Upper lobe of left lung (tissue), 6 donors: ENCODE measurements around the gene CD302. TPM values are rescaled to one million over a fixed set of nuclear protein-coding genes. Genes with fewer than 3 reads are reported as not detected.

Experiments
- ATAC-seq, 2 donors: fragments of 200-7000 bp; cut with Tn5 transposase; one replicate each; pipeline ENCODE4 v1.9.1; 2022; ENCODE audit warnings: mild to moderate bottlenecking in 2 of 2, moderate library complexity in 2 of 2; ENCODE audit not compliant: low FRiP score in 2 of 2
- DNase-seq, 2 donors: peaks; one replicate each; pipeline ENCODE4 v3.0.0-alpha.2; 2019 to 2020
- H3K27ac ChIP-seq, 4 donors: fragments of 200-600 bp; sonication (generic); one replicate each; pipeline ENCODE4 v1.5.1; 2016 to 2019
- H3K27me3 ChIP-seq, 4 donors: fragments of 200-600 bp; sonication (generic); one replicate each; pipeline ENCODE4 v1.5.1; 2017 to 2019
- H3K36me3 ChIP-seq, 4 donors: fragments of 200-600 bp; sonication (generic); one replicate each; pipeline ENCODE4 v1.5.1; 2016 to 2019
- H3K4me1 ChIP-seq, 4 donors: fragments of 200-600 bp; sonication (generic); one replicate each; pipeline ENCODE4 v1.5.1; 2018 to 2019
- H3K4me3 ChIP-seq, 4 donors: fragments of 200-600 bp; sonication (generic); one replicate each; pipeline ENCODE4 v1.5.1; 2017 to 2019; ENCODE audit warnings: mild to moderate bottlenecking in 2 of 4, moderate library complexity in 1 of 4
- H3K9me3 ChIP-seq, 4 donors: fragments of 200-600 bp; sonication (generic); one replicate each; pipeline ENCODE4 v1.5.1; 2018 to 2019
- EP300 ChIP-seq, 4 donors: sonication (generic); formaldehyde crosslinking; IDR thresholded peaks; one replicate each; pipeline ENCODE4 v1.5.1; 2017; ENCODE audit warnings: antibody characterized with exemption in 4 of 4, control low read depth in 2 of 4
- POLR2A ChIP-seq, 4 donors: fragments of 450-650 bp; IDR thresholded peaks; one replicate each; pipeline ENCODE4 v1.5.1; 2016 to 2017; ENCODE audit warnings: antibody characterized with exemption in 4 of 4, mild to moderate bottlenecking in 2 of 4
- POLR2AphosphoS5 ChIP-seq, 2 donors: sonication (generic); formaldehyde crosslinking; IDR thresholded peaks; one replicate each; pipeline ENCODE4 v1.5.1; 2017; ENCODE audit warnings: antibody characterized with exemption in 2 of 2
- WGBS, 2 donors: methylation state at CpG; one replicate each; pipeline ENCODE4 v1.1.5; 2017 to 2018; 5-methylcytosine and 5-hydroxymethylcytosine counted together
- total RNA-seq, 6 donors: library from RNA; depleted of rRNA in 4 of 6; stranded (reverse); fragments of >200 nt in 4 of 6; gene quantifications; one replicate each; pipeline versions ENCODE4 v1.1.0 to v1.2.1, GENCODE V29; 2016 to 2021
- TF ChIP-seq, protein P1 (sequence below), 6 experiments: fragments of 450-650 bp in 4 of 6; fragments of 200-600 bp in 2 of 6; sonication (generic) in 2 of 6; IDR thresholded peaks; one replicate each; pipeline ENCODE4 v1.5.1; 2016 to 2019; ENCODE audit warnings: antibody characterized with exemption in 6 of 6
- donor health status: DM: no; HTN: no; CAD: no; lungs with moderate emphysema.
- donor health status: DM: no; HTN: yes; CAD: no; lungs with severe emphysema.

The CD302 gene
- total RNA-seq, 6 donors from 2014 or later = 36.7 to 142 (median 83.0) TPM

- no peak overlapping the region for H3K4me3 ChIP-seq
- H3K9me3 ChIP-seq = no peaks in the 10 kb centered on the region
- H3K36me3 ChIP-seq = peaks cover 5 to 42% (median 21%) of the 10 kb centered on the region in 4 donors
- DNase-seq (no peak), ATAC-seq (no peak)
- 94 to 95% methylated on average over 10 of the region's 10 CpGs for WGBS, 2 donors
- TF ChIP-seq EP300 (IDR thresholded peaks at IDR 0.05) = no peak
- TF ChIP-seq, protein P1, sequence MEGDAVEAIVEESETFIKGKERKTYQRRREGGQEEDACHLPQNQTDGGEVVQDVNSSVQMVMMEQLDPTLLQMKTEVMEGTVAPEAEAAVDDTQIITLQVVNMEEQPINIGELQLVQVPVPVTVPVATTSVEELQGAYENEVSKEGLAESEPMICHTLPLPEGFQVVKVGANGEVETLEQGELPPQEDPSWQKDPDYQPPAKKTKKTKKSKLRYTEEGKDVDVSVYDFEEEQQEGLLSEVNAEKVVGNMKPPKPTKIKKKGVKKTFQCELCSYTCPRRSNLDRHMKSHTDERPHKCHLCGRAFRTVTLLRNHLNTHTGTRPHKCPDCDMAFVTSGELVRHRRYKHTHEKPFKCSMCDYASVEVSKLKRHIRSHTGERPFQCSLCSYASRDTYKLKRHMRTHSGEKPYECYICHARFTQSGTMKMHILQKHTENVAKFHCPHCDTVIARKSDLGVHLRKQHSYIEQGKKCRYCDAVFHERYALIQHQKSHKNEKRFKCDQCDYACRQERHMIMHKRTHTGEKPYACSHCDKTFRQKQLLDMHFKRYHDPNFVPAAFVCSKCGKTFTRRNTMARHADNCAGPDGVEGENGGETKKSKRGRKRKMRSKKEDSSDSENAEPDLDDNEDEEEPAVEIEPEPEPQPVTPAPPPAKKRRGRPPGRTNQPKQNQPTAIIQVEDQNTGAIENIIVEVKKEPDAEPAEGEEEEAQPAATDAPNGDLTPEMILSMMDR (IDR thresholded peaks at IDR 0.05) = no peak
- TF ChIP-seq POLR2A (IDR thresholded peaks at IDR 0.05) = no peak
- no peak for TF ChIP-seq POLR2AphosphoS5 (IDR thresholded peaks at IDR 0.05)
- peaks cover 41 to 64% (median 47%) of the 10 kb centered on the region in 4 donors for H3K4me1 ChIP-seq
- no peak overlapping the region for H3K27ac ChIP-seq
- H3K27me3 ChIP-seq = no peaks in the 10 kb centered on the region
These were observed 77.3 kb downstream of the CD302 start for GRCh38 chr2:159720676-159721075.

Other genes starting within 250 kb of the CD302 start
- 100 to 1,000 TPM in 3 of 6 donors, 10 to 100 TPM in 3; 59.4 to 233 (median 103) TPM for gene BAZ2B, start 181.7 kb downstream of the CD302 start, total RNA-seq
- gene MARCHF7, start 85.7 kb downstream of the CD302 start, total RNA-seq = 100 to 1,000 TPM in 2 of 6 donors, 10 to 100 TPM in 4; 64.6 to 135 (median 78.1) TPM
- gene LY75, start 106.5 kb upstream of the CD302 start, total RNA-seq = 10 to 100 TPM in 5 of 6 donors, 1 to 10 TPM in 1; 4.9 to 20.5 (median 14.2) TPM